Prostate gland (tissue), 2 donors: ENCODE measurements around the gene ANLN.

Experiments
- POLR2A ChIP-seq: fragments of 450-650 bp; IDR thresholded peaks from one replicate; pipeline ENCODE4 v1.6.1; 2016; ENCODE audit warnings: antibody characterized with exemption, mild to moderate bottlenecking
- POLR2AphosphoS5 ChIP-seq: sonication (generic); formaldehyde crosslinking; IDR thresholded peaks from one replicate; pipeline ENCODE4 v1.6.1; 2017; ENCODE audit warnings: antibody characterized with exemption
- TF ChIP-seq, protein P1 (sequence below), 4 experiments: fragments of 200-600 bp in 2 of 4; fragments of 450-650 bp in 2 of 4; sonication (generic) in 2 of 4; IDR thresholded peaks; 1 replicate in 3 of 4; 2 replicates in 1 of 4; pipeline ENCODE4 v1.5.1; 2016 to 2019; ENCODE audit warnings: antibody characterized with exemption in 4 of 4, mild to moderate bottlenecking in 2 of 4, moderate library complexity in 2 of 4

DNA sequence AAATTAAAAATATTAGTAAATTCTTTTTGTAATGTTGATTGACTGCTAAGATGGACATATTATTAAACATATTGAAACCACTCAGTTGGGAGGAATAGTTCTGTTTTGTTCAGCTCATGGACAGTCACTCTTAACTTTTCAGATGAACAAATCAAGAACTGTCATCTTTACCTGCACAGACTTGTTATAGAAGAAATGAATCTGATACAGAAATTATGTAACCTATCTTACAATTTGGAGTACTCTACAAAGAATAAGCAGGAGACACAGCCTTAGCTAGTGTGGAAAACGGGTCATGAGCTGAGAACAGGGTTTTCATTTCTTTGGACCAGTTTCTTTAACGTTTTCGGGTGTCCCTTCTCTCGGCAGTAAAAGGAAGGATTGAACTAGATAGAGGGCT is 1.2 kb upstream of the ANLN start:
- TF ChIP-seq, protein P1, sequence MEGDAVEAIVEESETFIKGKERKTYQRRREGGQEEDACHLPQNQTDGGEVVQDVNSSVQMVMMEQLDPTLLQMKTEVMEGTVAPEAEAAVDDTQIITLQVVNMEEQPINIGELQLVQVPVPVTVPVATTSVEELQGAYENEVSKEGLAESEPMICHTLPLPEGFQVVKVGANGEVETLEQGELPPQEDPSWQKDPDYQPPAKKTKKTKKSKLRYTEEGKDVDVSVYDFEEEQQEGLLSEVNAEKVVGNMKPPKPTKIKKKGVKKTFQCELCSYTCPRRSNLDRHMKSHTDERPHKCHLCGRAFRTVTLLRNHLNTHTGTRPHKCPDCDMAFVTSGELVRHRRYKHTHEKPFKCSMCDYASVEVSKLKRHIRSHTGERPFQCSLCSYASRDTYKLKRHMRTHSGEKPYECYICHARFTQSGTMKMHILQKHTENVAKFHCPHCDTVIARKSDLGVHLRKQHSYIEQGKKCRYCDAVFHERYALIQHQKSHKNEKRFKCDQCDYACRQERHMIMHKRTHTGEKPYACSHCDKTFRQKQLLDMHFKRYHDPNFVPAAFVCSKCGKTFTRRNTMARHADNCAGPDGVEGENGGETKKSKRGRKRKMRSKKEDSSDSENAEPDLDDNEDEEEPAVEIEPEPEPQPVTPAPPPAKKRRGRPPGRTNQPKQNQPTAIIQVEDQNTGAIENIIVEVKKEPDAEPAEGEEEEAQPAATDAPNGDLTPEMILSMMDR (IDR thresholded peaks at IDR 0.05): no peak
- TF ChIP-seq POLR2A (no peak), POLR2AphosphoS5 (no peak)
